Prostate gland (tissue), 2 donors: ENCODE results near the gene SHISA7.
A peak's percentile ranks its signal among the peaks of the same experiment; 100 is the strongest.

Experiments
- CTCF ChIP-seq, 4 experiments: fragments of 200-600 bp in 2 of 4; fragments of 450-650 bp in 2 of 4; sonication (generic) in 2 of 4; IDR thresholded peaks; 1 replicate in 3 of 4; 2 replicates in 1 of 4; pipeline ENCODE4 v1.5.1; 2016 to 2019; ENCODE audit warnings: antibody characterized with exemption in 4 of 4, mild to moderate bottlenecking in 2 of 4, moderate library complexity in 2 of 4
- POLR2A ChIP-seq: fragments of 450-650 bp; IDR thresholded peaks from one replicate; pipeline ENCODE4 v1.6.1; 2016; ENCODE audit warnings: antibody characterized with exemption, mild to moderate bottlenecking
- POLR2AphosphoS5 ChIP-seq: sonication (generic); formaldehyde crosslinking; IDR thresholded peaks from one replicate; pipeline ENCODE4 v1.6.1; 2017; ENCODE audit warnings: antibody characterized with exemption

- TF ChIP-seq POLR2AphosphoS5 (no peak), POLR2A (no peak), CTCF (IDR thresholded peaks at IDR 0.05) (peak; percentile 15 to 75 (median 62))
These were observed 24.9 kb downstream of the SHISA7 start for GRCh38 chr19:55418185-55418584.
